ENCODE data around the gene LPCAT2.

DNA sequence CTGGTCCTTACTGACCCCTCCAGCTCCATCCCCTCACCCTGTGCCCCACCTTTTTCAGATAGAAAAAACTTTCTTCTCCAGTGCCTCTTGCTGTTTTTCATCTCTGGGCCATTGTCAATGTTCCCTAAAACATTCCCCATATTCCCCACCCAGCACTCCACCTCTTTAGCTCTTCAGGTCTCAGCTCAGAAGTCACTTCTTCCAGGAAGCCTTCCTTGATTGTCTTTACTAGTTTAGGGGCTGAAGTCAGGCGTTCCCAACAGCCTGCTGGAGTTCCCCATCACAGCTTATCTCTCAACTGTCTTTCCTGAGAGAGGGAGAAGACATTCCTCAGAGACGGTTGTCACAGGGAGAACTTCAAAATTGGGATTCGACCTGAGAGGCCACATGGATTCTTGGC lies 31.1 kb upstream of the LPCAT2 start:
- TF ChIP-seq POLR2A (IDR thresholded peaks at IDR 0.05; ENCODE audit: control extremely low read depth in 1 of 2, low read depth in 2 of 2, low read length in 2 of 2) (no peak), POLR2AphosphoS5 (IDR thresholded peaks at IDR 0.05; ENCODE audit: low read depth, low read length) (no peak), KDM5A (IDR thresholded peaks at IDR 0.05; ENCODE audit: low read length) (no peak), PHF8 (conservative IDR thresholded peaks at IDR 0.05; ENCODE audit: low read depth, low read length) (no peak), SUZ12 (IDR thresholded peaks at IDR 0.05; ENCODE audit: low read length) (no peak), RFX5 (IDR thresholded peaks at IDR 0.05; ENCODE audit: borderline replicate concordance, low read depth, low read length) (no peak), FOSL1 (IDR thresholded peaks at IDR 0.05; ENCODE audit: insufficient read depth, low read depth, low read length) (no peak), RAD21 (IDR thresholded peaks at IDR 0.05 in 1 of 2, conservative IDR thresholded peaks at IDR 0.05 in 1 of 2; ENCODE audit: low read depth in 2 of 2, low read length in 2 of 2) (no peak), EZH2 (IDR thresholded peaks at IDR 0.05; ENCODE audit: low read depth, low read length, severe bottlenecking) (no peak), TCF12 (IDR thresholded peaks at IDR 0.05; ENCODE audit: low read depth, low read length) (no peak), CHD2 (IDR thresholded peaks at IDR 0.05; ENCODE audit: low read length) (no peak), NRF1 (IDR thresholded peaks at IDR 0.05; ENCODE audit: low read depth, low read length) (no peak)
- TF ChIP-seq, protein P1, sequence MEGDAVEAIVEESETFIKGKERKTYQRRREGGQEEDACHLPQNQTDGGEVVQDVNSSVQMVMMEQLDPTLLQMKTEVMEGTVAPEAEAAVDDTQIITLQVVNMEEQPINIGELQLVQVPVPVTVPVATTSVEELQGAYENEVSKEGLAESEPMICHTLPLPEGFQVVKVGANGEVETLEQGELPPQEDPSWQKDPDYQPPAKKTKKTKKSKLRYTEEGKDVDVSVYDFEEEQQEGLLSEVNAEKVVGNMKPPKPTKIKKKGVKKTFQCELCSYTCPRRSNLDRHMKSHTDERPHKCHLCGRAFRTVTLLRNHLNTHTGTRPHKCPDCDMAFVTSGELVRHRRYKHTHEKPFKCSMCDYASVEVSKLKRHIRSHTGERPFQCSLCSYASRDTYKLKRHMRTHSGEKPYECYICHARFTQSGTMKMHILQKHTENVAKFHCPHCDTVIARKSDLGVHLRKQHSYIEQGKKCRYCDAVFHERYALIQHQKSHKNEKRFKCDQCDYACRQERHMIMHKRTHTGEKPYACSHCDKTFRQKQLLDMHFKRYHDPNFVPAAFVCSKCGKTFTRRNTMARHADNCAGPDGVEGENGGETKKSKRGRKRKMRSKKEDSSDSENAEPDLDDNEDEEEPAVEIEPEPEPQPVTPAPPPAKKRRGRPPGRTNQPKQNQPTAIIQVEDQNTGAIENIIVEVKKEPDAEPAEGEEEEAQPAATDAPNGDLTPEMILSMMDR (IDR thresholded peaks at IDR 0.05; ENCODE audit: control extremely low read depth in 1 of 3, insufficient read depth in 1 of 3, low read depth in 1 of 3, low read length in 3 of 3): no peak
- TF ChIP-seq, protein P2, sequence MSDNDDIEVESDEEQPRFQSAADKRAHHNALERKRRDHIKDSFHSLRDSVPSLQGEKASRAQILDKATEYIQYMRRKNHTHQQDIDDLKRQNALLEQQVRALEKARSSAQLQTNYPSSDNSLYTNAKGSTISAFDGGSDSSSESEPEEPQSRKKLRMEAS (IDR thresholded peaks at IDR 0.05): no peak
